GM13977 (cell line): Measurements from ENCODE around the gene FGF9.

Experiments used
- DNase-seq: peaks from one replicate; pipeline ENCODE4 v3.0.0; 2012; ENCODE audit warnings: low spot score
- CTCF ChIP-seq: IDR thresholded peaks from 2 replicates; pipeline ENCODE4 v1.5.1; 2012; ENCODE audit warnings: mild to moderate bottlenecking, control low read depth; ENCODE audit not compliant: insufficient read depth; ENCODE audit errors: extremely low read depth, missing control alignments
- in situ Hi-C: fragments of 300-500 bp; cut with MboI; formaldehyde crosslinking; loops from one replicate; pipeline ENCODE4 v1.12.0; 2022; ENCODE audit warnings: low sequenced_read_pairs, low pct_unique_long_range_greater_than_20kb, mixed read lengths, inconsistent platforms; ENCODE audit not compliant: unreplicated experiment

The FGF9 gene

GRCh38 chr13:21684576-21684975, 13.7 kb downstream of the FGF9 start:
- TF ChIP-seq CTCF: no peak
- in situ Hi-C loops: no loop called here
- no peak for DNase-seq

GRCh38 chr13:21685485-21686064, 14.7 kb downstream of the FGF9 start:
- in situ Hi-C loops: no loop called here
- TF ChIP-seq CTCF: no peak
- DNase-seq: no peak

- peak; percentile 49 for DNase-seq
- in situ Hi-C loops: no loop called here
- TF ChIP-seq CTCF: no peak
Measured at GRCh38 chr13:21686751-21687391, 16.0 kb downstream of the FGF9 start.

- DNase-seq: no peak
- in situ Hi-C loops: no loop called here
- TF ChIP-seq CTCF: no peak
Measured at GRCh38 chr13:21688056-21688455, 17.2 kb downstream of the FGF9 start.

GRCh38 chr13:21689097-21689496, 18.2 kb downstream of the FGF9 start:
- DNase-seq: no peak
- in situ Hi-C loops: no loop called here
- no peak for TF ChIP-seq CTCF

GRCh38 chr13:21690955-21691354, 20.1 kb downstream of the FGF9 start:
- TF ChIP-seq CTCF: no peak
- in situ Hi-C loops: no loop called here
- DNase-seq: no peak
